Sigmoid colon (tissue), 4 donors: ENCODE data around the gene SLC2A13.

Source experiments
- CTCF ChIP-seq, 4 experiments: fragments of 450-650 bp in 3 of 4; fragments of 200-600 bp in 1 of 4; IDR thresholded peaks; one replicate each; pipeline ENCODE4 v1.5.1; 2016 to 2019; ENCODE audit warnings: antibody characterized with exemption in 4 of 4, mild to moderate bottlenecking in 3 of 4, moderate library complexity in 2 of 4
- POLR2A ChIP-seq, 2 donors: fragments of 450-650 bp; IDR thresholded peaks; one replicate each; pipeline ENCODE4 v1.6.1; 2016; ENCODE audit warnings: antibody characterized with exemption in 2 of 2, mild to moderate bottlenecking in 2 of 2, moderate library complexity in 2 of 2
- POLR2AphosphoS5 ChIP-seq, 4 donors: sonication (generic); formaldehyde crosslinking; IDR thresholded peaks; one replicate each; pipeline ENCODE4 v1.6.1; 2017; ENCODE audit warnings: antibody characterized with exemption in 4 of 4

- TF ChIP-seq CTCF (IDR thresholded peaks at IDR 0.05), result no peak
- TF ChIP-seq POLR2A (IDR thresholded peaks at IDR 0.05), result no peak
- TF ChIP-seq POLR2AphosphoS5 (IDR thresholded peaks at IDR 0.05), result no peak
Observed at GRCh38 chr12:39919790-39920189, 186.1 kb downstream of the SLC2A13 start.
